ENCODE measurements around the gene WNT10A. TPM values are rescaled to one million over a fixed set of nuclear protein-coding genes. Genes with fewer than 3 reads are reported as not detected.
A peak's percentile ranks its signal among the peaks of the same experiment; 100 is the strongest.

The WNT10A gene
- total RNA-seq, 4 donors from 2014 or later: 0.21 to 1.3 (median 0.39) TPM; not detected in 1

DNA sequence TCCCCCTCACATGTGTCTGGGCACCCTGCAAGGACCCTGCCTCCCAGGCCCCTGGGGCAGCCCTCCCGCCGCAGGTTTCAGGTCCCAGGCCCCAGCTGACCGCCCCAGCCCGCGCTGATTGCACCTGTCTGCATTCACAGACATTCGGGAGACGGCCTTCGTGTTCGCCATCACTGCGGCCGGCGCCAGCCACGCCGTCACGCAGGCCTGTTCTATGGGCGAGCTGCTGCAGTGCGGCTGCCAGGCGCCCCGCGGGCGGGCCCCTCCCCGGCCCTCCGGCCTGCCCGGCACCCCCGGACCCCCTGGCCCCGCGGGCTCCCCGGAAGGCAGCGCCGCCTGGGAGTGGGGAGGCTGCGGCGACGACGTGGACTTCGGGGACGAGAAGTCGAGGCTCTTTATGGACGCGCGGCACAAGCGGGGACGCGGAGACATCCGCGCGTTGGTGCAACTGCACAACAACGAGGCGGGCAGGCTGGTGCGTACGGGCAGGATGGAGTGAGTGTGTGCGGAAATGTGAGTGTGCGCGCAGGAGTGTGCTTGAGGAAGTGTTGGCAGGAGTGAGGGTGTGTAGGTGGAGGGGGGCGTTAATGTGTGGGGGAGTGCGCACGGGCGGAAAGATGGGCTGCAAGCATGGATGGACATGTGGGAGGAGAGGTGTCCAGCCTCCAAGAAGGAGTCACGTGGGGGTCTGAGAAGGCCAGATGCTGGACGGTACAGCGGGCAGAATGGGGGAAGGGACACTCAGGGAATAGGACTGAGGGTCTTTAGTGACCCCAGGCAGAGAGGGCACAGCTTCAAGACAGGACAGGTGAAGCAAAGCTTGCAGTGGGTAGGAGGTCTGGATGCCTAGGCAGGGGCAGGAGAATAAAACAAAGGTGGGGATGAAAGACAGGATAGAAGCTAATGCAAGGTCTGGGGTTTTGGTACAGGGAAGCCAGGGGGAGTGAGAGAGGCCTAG, 9.0 kb upstream of the WNT10A start:
- Histone ChIP-seq H3K27ac (no peak overlapping the region), H3K9me3 (no peaks in the 10 kb centered on the region), H3K4me3 (peak overlapping the region in 2 of 4 donors; percentile 23 to 35), H3K36me3 (peaks cover 0 to 21% (median 0%) of the 10 kb centered on the region in 3 donors), H3K4me1 (peaks cover 0 to 47% (median 11%) of the 10 kb centered on the region in 4 donors), H3K27me3 (peaks cover 0 to 46% of the 10 kb centered on the region in 2 donors)
- 41 to 43% methylated on average over 32 to 33 of the region's 60 CpGs for WGBS, 2 donors
- DNase-seq (ENCODE audit: low spot score in 2 of 2): no peak
- TF ChIP-seq, protein P1, sequence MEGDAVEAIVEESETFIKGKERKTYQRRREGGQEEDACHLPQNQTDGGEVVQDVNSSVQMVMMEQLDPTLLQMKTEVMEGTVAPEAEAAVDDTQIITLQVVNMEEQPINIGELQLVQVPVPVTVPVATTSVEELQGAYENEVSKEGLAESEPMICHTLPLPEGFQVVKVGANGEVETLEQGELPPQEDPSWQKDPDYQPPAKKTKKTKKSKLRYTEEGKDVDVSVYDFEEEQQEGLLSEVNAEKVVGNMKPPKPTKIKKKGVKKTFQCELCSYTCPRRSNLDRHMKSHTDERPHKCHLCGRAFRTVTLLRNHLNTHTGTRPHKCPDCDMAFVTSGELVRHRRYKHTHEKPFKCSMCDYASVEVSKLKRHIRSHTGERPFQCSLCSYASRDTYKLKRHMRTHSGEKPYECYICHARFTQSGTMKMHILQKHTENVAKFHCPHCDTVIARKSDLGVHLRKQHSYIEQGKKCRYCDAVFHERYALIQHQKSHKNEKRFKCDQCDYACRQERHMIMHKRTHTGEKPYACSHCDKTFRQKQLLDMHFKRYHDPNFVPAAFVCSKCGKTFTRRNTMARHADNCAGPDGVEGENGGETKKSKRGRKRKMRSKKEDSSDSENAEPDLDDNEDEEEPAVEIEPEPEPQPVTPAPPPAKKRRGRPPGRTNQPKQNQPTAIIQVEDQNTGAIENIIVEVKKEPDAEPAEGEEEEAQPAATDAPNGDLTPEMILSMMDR (IDR thresholded peaks at IDR 0.05): no peak
- TF ChIP-seq EP300 (IDR thresholded peaks at IDR 0.05) (no peak), POLR2A (IDR thresholded peaks at IDR 0.05) (no peak)

DNA sequence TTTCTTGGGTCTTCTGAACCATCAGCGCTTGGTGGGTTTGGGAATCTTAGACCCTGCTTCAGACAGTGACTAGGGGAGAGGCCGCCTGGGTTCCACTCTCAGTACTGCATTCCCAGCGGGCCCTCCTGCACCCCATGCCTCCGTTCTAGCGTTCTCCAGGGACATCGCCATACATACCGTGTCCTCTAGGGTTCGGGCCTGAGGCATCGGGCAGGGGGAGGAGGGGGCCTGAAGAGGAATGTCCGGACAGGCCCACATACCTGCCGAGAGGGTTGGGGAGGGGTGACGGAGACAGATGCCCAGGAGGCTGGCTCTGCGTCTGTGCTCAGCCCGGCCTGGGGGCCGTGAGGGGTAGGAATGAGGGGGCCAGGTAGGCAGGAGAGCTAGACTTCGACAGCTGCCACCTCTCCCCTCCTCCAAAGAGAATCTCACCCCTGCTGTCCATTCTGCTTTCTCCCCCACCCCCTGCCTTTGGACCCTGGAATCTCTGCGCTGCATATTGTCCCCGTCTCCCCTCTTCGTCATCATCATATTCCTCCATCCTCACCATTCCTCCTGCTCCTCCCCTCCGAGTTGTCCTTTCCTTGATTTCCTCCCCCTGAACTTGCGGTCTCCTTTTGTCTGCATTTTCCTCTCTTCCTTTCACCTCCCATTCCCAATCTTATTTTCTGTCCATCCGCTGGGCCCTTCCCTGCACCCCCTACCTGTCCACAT, 7.8 kb upstream of the WNT10A start:
- no peak overlapping the region for H3K27ac ChIP-seq
- H3K36me3 ChIP-seq: peaks cover 0 to 21% (median 0%) of the 10 kb centered on the region in 3 donors
- TF ChIP-seq POLR2A (IDR thresholded peaks at IDR 0.05): no peak
- TF ChIP-seq, protein P1 (IDR thresholded peaks at IDR 0.05): no peak
- TF ChIP-seq EP300 (IDR thresholded peaks at IDR 0.05): no peak
- H3K4me1 ChIP-seq: peaks cover 0 to 47% (median 9%) of the 10 kb centered on the region in 4 donors
- H3K9me3 ChIP-seq: no peaks in the 10 kb centered on the region
- H3K4me3 ChIP-seq: no peak overlapping the region
- H3K27me3 ChIP-seq: peaks cover 0 to 52% of the 10 kb centered on the region in 2 donors
- DNase-seq (ENCODE audit: low spot score in 2 of 2): no peak
- WGBS, 2 donors: 53 to 55% methylated on average over 22 of the region's 22 CpGs

DNA sequence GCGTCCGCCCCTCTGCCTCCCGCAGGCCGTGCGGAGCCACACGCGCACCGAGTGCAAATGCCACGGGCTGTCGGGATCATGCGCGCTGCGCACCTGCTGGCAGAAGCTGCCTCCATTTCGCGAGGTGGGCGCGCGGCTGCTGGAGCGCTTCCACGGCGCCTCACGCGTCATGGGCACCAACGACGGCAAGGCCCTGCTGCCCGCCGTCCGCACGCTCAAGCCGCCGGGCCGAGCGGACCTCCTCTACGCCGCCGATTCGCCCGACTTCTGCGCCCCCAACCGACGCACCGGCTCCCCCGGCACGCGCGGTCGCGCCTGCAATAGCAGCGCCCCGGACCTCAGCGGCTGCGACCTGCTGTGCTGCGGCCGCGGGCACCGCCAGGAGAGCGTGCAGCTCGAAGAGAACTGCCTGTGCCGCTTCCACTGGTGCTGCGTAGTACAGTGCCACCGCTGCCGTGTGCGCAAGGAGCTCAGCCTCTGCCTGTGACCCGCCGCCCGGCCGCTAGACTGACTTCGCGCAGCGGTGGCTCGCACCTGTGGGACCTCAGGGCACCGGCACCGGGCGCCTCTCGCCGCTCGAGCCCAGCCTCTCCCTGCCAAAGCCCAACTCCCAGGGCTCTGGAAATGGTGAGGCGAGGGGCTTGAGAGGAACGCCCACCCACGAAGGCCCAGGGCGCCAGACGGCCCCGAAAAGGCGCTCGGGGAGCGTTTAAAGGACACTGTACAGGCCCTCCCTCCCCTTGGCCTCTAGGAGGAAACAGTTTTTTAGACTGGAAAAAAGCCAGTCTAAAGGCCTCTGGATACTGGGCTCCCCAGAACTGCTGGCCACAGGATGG, 7.1 kb upstream of the WNT10A start:
- Histone ChIP-seq H3K9me3 (no peaks in the 10 kb centered on the region), H3K36me3 (peaks cover 0 to 21% (median 0%) of the 10 kb centered on the region in 3 donors), H3K4me1 (peaks cover 0 to 46% (median 8%) of the 10 kb centered on the region in 4 donors), H3K27ac (no peak overlapping the region), H3K27me3 (peaks cover 0 to 59% of the 10 kb centered on the region in 2 donors), H3K4me3 (no peak overlapping the region)
- TF ChIP-seq, protein P1 (IDR thresholded peaks at IDR 0.05): no peak
- TF ChIP-seq POLR2A (IDR thresholded peaks at IDR 0.05): no peak
- no peak for TF ChIP-seq EP300 (IDR thresholded peaks at IDR 0.05)
- DNase-seq (ENCODE audit: low spot score in 2 of 2): no peak
- WGBS, 2 donors: 56% methylated on average over 75 to 76 of the region's 86 CpGs

DNA sequence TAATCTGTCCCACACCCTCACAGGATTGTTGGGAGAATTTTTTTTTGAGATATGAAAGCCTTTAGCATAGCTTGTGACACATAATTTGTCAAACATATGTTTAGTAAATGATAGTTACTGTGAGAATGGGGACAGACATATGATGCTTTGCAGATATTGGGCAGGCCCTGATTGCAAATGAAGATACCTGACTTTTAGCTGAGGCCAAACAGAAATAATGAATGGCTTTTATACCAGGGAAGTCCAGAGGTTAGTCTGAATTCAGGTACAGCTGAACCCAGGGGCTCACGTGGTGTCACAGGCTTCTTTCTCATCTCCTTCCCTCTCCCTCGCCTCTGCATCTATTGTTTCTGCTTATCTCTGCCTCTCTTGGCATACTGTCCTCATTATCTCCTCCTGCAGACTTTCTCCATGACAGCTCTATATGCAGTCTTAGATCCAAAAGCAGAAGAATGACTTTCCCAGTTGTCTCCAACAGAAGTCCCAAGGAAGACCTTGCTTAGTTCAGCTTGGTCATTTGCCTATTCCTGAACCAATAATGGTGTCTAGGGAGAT, 4.9 kb upstream of the WNT10A start:
- no peak overlapping the region for H3K27ac ChIP-seq
- WGBS, 2 donors: 59 to 76% methylated on average over 2 of the region's 2 CpGs
- DNase-seq (ENCODE audit: low spot score in 2 of 2): no peak
- peaks cover 0 to 55% (median 22%) of the 10 kb centered on the region in 4 donors for H3K4me1 ChIP-seq
- no peaks in the 10 kb centered on the region for H3K9me3 ChIP-seq
- H3K27me3 ChIP-seq: peaks cover 0 to 71% of the 10 kb centered on the region in 2 donors
- peaks cover 0 to 21% (median 0%) of the 10 kb centered on the region in 3 donors for H3K36me3 ChIP-seq
- TF ChIP-seq, protein P1 (IDR thresholded peaks at IDR 0.05): no peak
- no peak for TF ChIP-seq POLR2A (IDR thresholded peaks at IDR 0.05)
- no peak overlapping the region for H3K4me3 ChIP-seq

Data from tibial nerve (tissue), 4 donors.